Neuronal stem cell (in vitro differentiated cells): ENCODE results near the gene PSD4.

Experiments used
- DNase-seq: peaks from one replicate; pipeline ENCODE4 v3.0.0-alpha.2; 2013; ENCODE audit warnings: low spot score
- H2AFZ ChIP-seq: one replicate; pipeline ENCODE4 v1.6.1; 2013; ENCODE audit warnings: mild to moderate bottlenecking, low read length, inconsistent platforms
- H2AK5ac ChIP-seq: 2 replicates; pipeline ENCODE4 v1.6.1; 2013; ENCODE audit warnings: low read depth, mild to moderate bottlenecking, inconsistent platforms, low read length, moderate library complexity, mixed read lengths
- H2BK120ac ChIP-seq: 2 replicates; pipeline ENCODE4 v1.6.1; 2013; ENCODE audit warnings: low read depth, mild to moderate bottlenecking, inconsistent platforms, low read length, moderate library complexity, mixed read lengths
- H2BK12ac ChIP-seq: one replicate; pipeline ENCODE4 v1.6.1; 2013; ENCODE audit warnings: low read length, inconsistent platforms
- H2BK15ac ChIP-seq: 2 replicates; pipeline ENCODE4 v1.6.1; 2013; ENCODE audit warnings: mild to moderate bottlenecking, low read length, inconsistent platforms, mixed read lengths
- H2BK5ac ChIP-seq: one replicate; pipeline ENCODE4 v1.6.1; 2013; ENCODE audit warnings: inconsistent platforms, mild to moderate bottlenecking, low read length, moderate library complexity
- H3K14ac ChIP-seq: one replicate; pipeline ENCODE4 v1.6.1; 2013; ENCODE audit warnings: low read length, inconsistent platforms
- H3K18ac ChIP-seq: 2 replicates; pipeline ENCODE4 v1.6.1; 2013; ENCODE audit warnings: low read length, inconsistent platforms
- H3K23ac ChIP-seq: 2 replicates; pipeline ENCODE4 v1.6.1; 2013; ENCODE audit warnings: low read depth, mild to moderate bottlenecking, mixed read lengths, low read length, inconsistent platforms; ENCODE audit not compliant: poor library complexity
- H3K27ac ChIP-seq: replicated peaks from 3 replicates; pipeline ENCODE4 v1.5.1; 2013; ENCODE audit warnings: low read length, inconsistent platforms
- H3K27me3 ChIP-seq, 3 experiments: 2 replicates each; pipeline ENCODE4 v1.6.1; 2013; ENCODE audit warnings: low read length in 3 of 3, mild to moderate bottlenecking in 2 of 3, inconsistent platforms in 1 of 3, low read depth in 1 of 3, mixed read lengths in 1 of 3, moderate library complexity in 1 of 3; ENCODE audit not compliant: control insufficient read depth in 3 of 3, insufficient read depth in 3 of 3
- H3K36me3 ChIP-seq, 2 donors: replicated peaks in 1 of 2; 2 replicates each; pipeline ENCODE4 v1.6.1; 2013; ENCODE audit warnings: low read length in 2 of 2; ENCODE audit not compliant: control insufficient read depth in 2 of 2, insufficient read depth in 2 of 2
- H3K4ac ChIP-seq: 2 replicates; pipeline ENCODE4 v1.6.1; 2013; ENCODE audit warnings: inconsistent platforms, mild to moderate bottlenecking, low read length, moderate library complexity
- H3K4me1 ChIP-seq, 2 donors: 1 replicate in 1 of 2; 2 replicates in 1 of 2; pipeline ENCODE4 v1.6.1; 2013; ENCODE audit warnings: low read length in 2 of 2, low read depth in 1 of 2; ENCODE audit not compliant: control insufficient read depth in 2 of 2, insufficient read depth in 1 of 2
- H3K4me2 ChIP-seq: one replicate; pipeline ENCODE4 v1.6.1; 2013; ENCODE audit warnings: mild to moderate bottlenecking, low read length, inconsistent platforms; ENCODE audit not compliant: insufficient read depth, poor library complexity, severe bottlenecking
- H3K4me3 ChIP-seq, 2 donors: 2 replicates each; pipeline ENCODE4 v1.5.1; 2013; ENCODE audit warnings: low read length in 2 of 2, mild to moderate bottlenecking in 2 of 2, inconsistent platforms in 1 of 2, moderate library complexity in 1 of 2
- H3K79me1 ChIP-seq: one replicate; pipeline ENCODE4 v1.6.1; 2013; ENCODE audit warnings: low read depth, mild to moderate bottlenecking, inconsistent platforms, low read length, moderate library complexity
- H3K9ac ChIP-seq: one replicate; pipeline ENCODE4 v1.6.1; 2013; ENCODE audit warnings: mild to moderate bottlenecking, low read depth, low read length, inconsistent platforms; ENCODE audit not compliant: poor library complexity
- H3K9me3 ChIP-seq, 2 donors: replicated peaks in 1 of 2; 2 replicates each; pipeline versions ENCODE3 to v1.6.1; 2013; ENCODE audit warnings: low read length in 2 of 2, mild to moderate bottlenecking in 2 of 2, inconsistent platforms in 1 of 2, low read depth in 1 of 2, mixed read lengths in 1 of 2, moderate library complexity in 1 of 2; ENCODE audit not compliant: control insufficient read depth in 2 of 2, insufficient read depth in 1 of 2
- H4K8ac ChIP-seq: one replicate; pipeline ENCODE4 v1.6.1; 2013; ENCODE audit warnings: low read depth, mild to moderate bottlenecking, inconsistent platforms, low read length, moderate library complexity
- H4K91ac ChIP-seq: one replicate; pipeline ENCODE4 v1.6.1; 2013; ENCODE audit warnings: low read length, low read depth, mild to moderate bottlenecking, inconsistent platforms; ENCODE audit not compliant: poor library complexity
- WGBS, 2 donors: extraction: QIAGEN DNeasy Blood & Tissue Kit; methylation state at CpG; one replicate each; pipeline ENCODE4 v1.1.7; 2013; ENCODE audit warnings: missing lambda C conversion rate in 2 of 2, mixed read lengths in 1 of 2; ENCODE audit not compliant: insufficient read length in 2 of 2, insufficient replicate concordance in 1 of 2; ENCODE audit errors: extremely low coverage in 2 of 2; 5-methylcytosine and 5-hydroxymethylcytosine counted together

The PSD4 gene

DNA sequence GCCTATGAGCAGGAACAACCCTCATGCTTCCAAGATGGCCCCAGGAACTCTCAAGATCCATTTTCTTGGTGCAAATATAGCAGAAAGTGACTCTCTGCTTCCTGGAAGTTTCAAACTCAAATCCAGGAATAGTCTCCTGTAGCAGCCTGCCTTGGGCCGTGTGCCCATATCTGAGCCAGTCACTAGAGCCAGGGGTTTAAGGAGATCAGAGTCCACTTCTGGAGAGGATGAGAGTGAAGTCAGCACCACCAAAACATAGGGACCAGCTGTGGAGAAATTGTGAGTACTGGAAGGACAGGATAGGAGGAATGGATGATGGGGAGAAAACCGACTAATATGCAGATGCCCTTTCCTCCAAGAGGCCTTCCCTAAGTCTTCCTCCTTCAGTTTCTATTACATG is 33.2 kb downstream of the PSD4 start:
- DNase-seq: no peak
- H3K36me3 ChIP-seq: no peaks in the 10 kb centered on the region
- no peaks in the 10 kb centered on the region for H3K9me3 ChIP-seq
- no peak overlapping the region for H3K18ac ChIP-seq
- no peak overlapping the region for H2AFZ ChIP-seq
- H3K4me2 ChIP-seq: no peak overlapping the region
- no peak overlapping the region for H3K4me3 ChIP-seq
- H2BK5ac ChIP-seq: no peak overlapping the region
- no peak overlapping the region for H3K27ac ChIP-seq
- H4K91ac ChIP-seq: no peak overlapping the region
- peaks cover 17 to 18% of the 10 kb centered on the region in 2 donors for H3K4me1 ChIP-seq
- no CpG with 5 or more reads among the region's 2 CpGs for whole genome bisulfite sequencing, 2 donors
- H3K14ac ChIP-seq: no peak overlapping the region
- no peaks in the 10 kb centered on the region for H3K27me3 ChIP-seq
- H3K79me1 ChIP-seq: no peaks in the 10 kb centered on the region
- no peak overlapping the region for H3K9ac ChIP-seq
- no peak overlapping the region for H2BK12ac ChIP-seq
- no peak overlapping the region for H2BK15ac ChIP-seq
- no peak overlapping the region for H3K23ac ChIP-seq
- H2BK120ac ChIP-seq: no peak overlapping the region
- no peak overlapping the region for H2AK5ac ChIP-seq
- no peak overlapping the region for H3K4ac ChIP-seq
- no peak overlapping the region for H4K8ac ChIP-seq

DNA sequence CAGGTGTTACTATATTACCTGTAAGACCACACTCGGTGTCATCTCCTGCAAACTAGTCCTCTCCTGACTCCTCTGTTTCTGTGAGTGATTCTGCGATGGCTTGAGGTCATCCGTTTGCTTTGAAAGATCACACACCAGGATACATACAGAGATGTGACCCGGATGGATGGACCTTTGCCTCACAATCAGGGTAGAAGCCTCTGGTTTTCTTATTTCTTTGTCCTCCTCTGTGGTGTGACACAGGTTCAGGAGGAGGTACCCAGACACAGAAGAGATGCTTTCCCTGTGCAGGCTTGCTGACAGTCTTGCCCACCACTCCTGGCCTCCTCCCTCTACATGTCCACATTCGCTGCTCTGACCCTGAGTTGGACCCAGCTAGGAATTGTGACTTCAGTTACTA is 34.6 kb downstream of the PSD4 start:
- Histone ChIP-seq H4K8ac (no peak overlapping the region), H2BK5ac (no peak overlapping the region), H2AK5ac (no peak overlapping the region), H2BK15ac (no peak overlapping the region), H4K91ac (no peak overlapping the region), H2BK120ac (no peak overlapping the region), H3K4me3 (no peak overlapping the region), H3K9me3 (no peaks in the 10 kb centered on the region), H3K4me1 (peaks cover 10 to 15% of the 10 kb centered on the region in 2 donors), H3K18ac (no peak overlapping the region), H2BK12ac (no peak overlapping the region), H3K4me2 (no peak overlapping the region), H3K9ac (no peak overlapping the region), H3K23ac (no peak overlapping the region), H3K27me3 (no peaks in the 10 kb centered on the region), H3K79me1 (no peaks in the 10 kb centered on the region), H3K36me3 (no peaks in the 10 kb centered on the region), H3K14ac (no peak overlapping the region), H3K4ac (no peak overlapping the region), H3K27ac (no peak overlapping the region), H2AFZ (no peak overlapping the region)
- no CpG with 5 or more reads among the region's 5 CpGs for WGBS, 2 donors
- no peak for DNase-seq

DNA sequence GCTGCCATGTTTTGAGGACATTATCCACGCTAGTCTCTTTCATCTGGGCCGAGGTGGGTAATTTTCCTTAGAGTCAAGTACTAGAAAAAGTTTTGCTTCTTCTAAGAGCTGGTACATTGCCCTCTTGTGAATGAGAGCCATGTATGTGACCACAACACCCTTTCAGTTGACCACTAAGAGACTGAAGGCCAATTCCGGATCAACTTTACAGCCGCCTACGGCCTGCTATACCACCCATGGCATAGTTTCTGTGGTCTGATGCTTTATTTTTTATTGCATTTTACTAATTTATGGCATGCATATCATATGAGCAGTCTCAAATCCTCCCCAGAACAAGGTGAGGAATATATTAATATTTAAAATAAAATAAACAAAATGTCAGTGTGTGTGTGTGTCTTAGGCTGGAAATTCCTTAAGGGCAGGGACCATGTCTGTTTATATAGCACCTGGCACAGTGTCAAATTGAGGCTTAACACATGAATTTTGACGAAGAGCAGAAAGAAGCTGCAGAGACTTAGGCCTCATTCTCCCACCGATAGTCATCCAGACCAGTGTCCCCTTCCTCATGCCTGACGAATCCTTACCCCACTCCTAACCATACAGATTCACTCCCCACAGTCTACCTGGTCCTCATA is 35.4 kb downstream of the PSD4 start:
- H3K14ac ChIP-seq: no peak overlapping the region
- H3K27ac ChIP-seq: no peak overlapping the region
- no peaks in the 10 kb centered on the region for H3K9me3 ChIP-seq
- H2AFZ ChIP-seq: no peak overlapping the region
- H3K4me1 ChIP-seq: peaks cover 8 to 14% of the 10 kb centered on the region in 2 donors
- H3K9ac ChIP-seq: no peak overlapping the region
- WGBS, 2 donors: no CpG with 5 or more reads among the region's 8 CpGs
- H2BK120ac ChIP-seq: no peak overlapping the region
- no peak overlapping the region for H3K18ac ChIP-seq
- H2AK5ac ChIP-seq: peak overlapping the region; percentile 14
- H4K91ac ChIP-seq: no peak overlapping the region
- no peak for DNase-seq
- H4K8ac ChIP-seq: no peak overlapping the region
- H3K4ac ChIP-seq: peak overlapping the region; percentile 19
- H3K36me3 ChIP-seq: no peaks in the 10 kb centered on the region
- no peak overlapping the region for H3K23ac ChIP-seq
- H2BK12ac ChIP-seq: peak overlapping the region; percentile 27
- H3K27me3 ChIP-seq: no peaks in the 10 kb centered on the region
- peak overlapping the region; percentile 80 for H2BK15ac ChIP-seq
- no peak overlapping the region for H3K4me3 ChIP-seq
- H3K79me1 ChIP-seq: no peaks in the 10 kb centered on the region
- H3K4me2 ChIP-seq: no peak overlapping the region
- H2BK5ac ChIP-seq: peak overlapping the region; percentile 91

DNA sequence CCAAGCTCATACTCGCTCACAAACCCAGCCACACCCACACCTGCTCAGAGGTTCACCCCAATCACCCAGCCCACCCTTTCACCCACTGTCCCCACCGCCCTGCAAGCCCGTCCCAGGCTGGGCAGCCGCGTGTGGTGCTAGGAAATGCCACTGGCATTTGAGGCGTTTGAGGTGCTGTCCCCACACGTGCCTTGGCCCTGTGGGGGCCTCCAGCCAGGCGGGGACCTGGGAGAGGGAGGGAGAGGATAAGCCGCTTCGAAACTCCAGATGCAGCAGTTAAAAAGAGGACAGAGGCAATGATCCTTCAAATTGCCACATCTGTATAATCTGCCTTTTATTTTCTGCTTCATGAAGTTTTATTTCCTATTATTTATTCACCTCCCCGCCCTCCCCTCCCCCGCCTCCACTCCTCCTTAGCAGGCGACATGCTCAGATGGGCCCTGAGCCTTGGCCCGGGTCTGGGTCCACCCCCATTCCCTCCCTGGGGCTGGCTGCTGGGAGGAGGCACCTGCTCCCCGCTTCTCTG is 35.9 kb downstream of the PSD4 start:
- Histone ChIP-seq H3K23ac (no peak overlapping the region), H3K27ac (no peak overlapping the region), H4K91ac (no peak overlapping the region), H2BK12ac (peak overlapping the region; percentile 27), H2BK120ac (no peak overlapping the region), H3K4ac (peak overlapping the region; percentile 19), H3K27me3 (no peaks in the 10 kb centered on the region), H2BK5ac (peak overlapping the region; percentile 91), H3K4me1 (peaks cover 6 to 12% of the 10 kb centered on the region in 2 donors), H3K9me3 (no peaks in the 10 kb centered on the region), H3K4me3 (no peak overlapping the region), H3K18ac (peak overlapping the region; percentile 89), H2AFZ (no peak overlapping the region), H2BK15ac (peak overlapping the region; percentile 80), H4K8ac (no peak overlapping the region), H3K36me3 (no peaks in the 10 kb centered on the region), H3K9ac (no peak overlapping the region), H3K4me2 (no peak overlapping the region), H2AK5ac (no peak overlapping the region), H3K14ac (peak overlapping the region; percentile 94), H3K79me1 (no peaks in the 10 kb centered on the region)
- no CpG with 5 or more reads among the region's 15 CpGs for WGBS, 2 donors
- DNase-seq: no peak
